ENCODE measurements around the gene SLC34A3. TPM values are rescaled to one million over a fixed set of nuclear protein-coding genes. Genes with fewer than 3 reads are reported as not detected.
A peak's percentile ranks its signal among the peaks of the same experiment; 100 is the strongest.

The SLC34A3 gene
- total RNA-seq, 1 donor from 2014 or later, result not detected

- Histone ChIP-seq H3K27ac (replicated peaks) (no peak overlapping the region), H3K4me1 (peaks cover 59% of the 10 kb centered on the region), H3K9me3 (replicated peaks) (no peaks in the 10 kb centered on the region), H3K27me3 (ENCODE audit: low read depth) (no peaks in the 10 kb centered on the region), H3K36me3 (peaks cover 69% of the 10 kb centered on the region), H3K4me3 (peak overlapping the region; percentile 100)
- DNase-seq, result no peak
- intact Hi-C loops (cut with micrococcal nuclease), result no loop called here
- TF ChIP-seq CTCF (IDR thresholded peaks at IDR 0.05; ENCODE audit: borderline replicate concordance), result no peak
Measured at GRCh38 chr9:137185921-137186320, 44.8 kb upstream of the SLC34A3 start.

GRCh38 chr9:137186385-137186784 is 44.3 kb upstream of the SLC34A3 start:
- intact Hi-C loops (cut with micrococcal nuclease), result no loop called here
- TF ChIP-seq CTCF (IDR thresholded peaks at IDR 0.05; ENCODE audit: borderline replicate concordance), result no peak
- H3K4me3 ChIP-seq, result peak overlapping the region; percentile 100
- H3K27me3 ChIP-seq (ENCODE audit: low read depth), result no peaks in the 10 kb centered on the region
- H3K36me3 ChIP-seq, result peaks cover 69% of the 10 kb centered on the region
- peaks cover 64% of the 10 kb centered on the region for H3K4me1 ChIP-seq
- DNase-seq, result no peak
- H3K9me3 ChIP-seq (replicated peaks), result no peaks in the 10 kb centered on the region
- no peak overlapping the region for H3K27ac ChIP-seq (replicated peaks)

- DNase-seq, result no peak
- H3K4me1 ChIP-seq, result peaks cover 71% of the 10 kb centered on the region
- peak overlapping the region; percentile 100 for H3K4me3 ChIP-seq
- intact Hi-C loops (cut with micrococcal nuclease), result no loop called here
- H3K9me3 ChIP-seq (replicated peaks), result no peaks in the 10 kb centered on the region
- H3K27ac ChIP-seq (replicated peaks), result no peak overlapping the region
- H3K36me3 ChIP-seq, result peaks cover 68% of the 10 kb centered on the region
- no peak for TF ChIP-seq CTCF (IDR thresholded peaks at IDR 0.05; ENCODE audit: borderline replicate concordance)
- no peaks in the 10 kb centered on the region for H3K27me3 ChIP-seq (ENCODE audit: low read depth)
Measured at GRCh38 chr9:137187386-137187785, 43.3 kb upstream of the SLC34A3 start.

- Histone ChIP-seq H3K4me1 (peaks cover 72% of the 10 kb centered on the region), H3K27me3 (ENCODE audit: low read depth) (no peaks in the 10 kb centered on the region), H3K9me3 (replicated peaks) (no peaks in the 10 kb centered on the region), H3K4me3 (peak overlapping the region; percentile 100), H3K36me3 (peaks cover 63% of the 10 kb centered on the region), H3K27ac (replicated peaks) (peak overlapping the region; percentile 100)
- intact Hi-C loops (cut with micrococcal nuclease), result no loop called here
- DNase-seq, result no peak
- TF ChIP-seq CTCF (IDR thresholded peaks at IDR 0.05; ENCODE audit: borderline replicate concordance), result no peak
Measured at GRCh38 chr9:137188086-137188489, 42.6 kb upstream of the SLC34A3 start.

- peaks cover 78% of the 10 kb centered on the region for H3K4me1 ChIP-seq
- no peaks in the 10 kb centered on the region for H3K9me3 ChIP-seq (replicated peaks)
- intact Hi-C loops (cut with micrococcal nuclease), result no loop called here
- no peak for TF ChIP-seq CTCF (IDR thresholded peaks at IDR 0.05; ENCODE audit: borderline replicate concordance)
- peak; percentile 93 for DNase-seq
- peak within 1 kb of the TSS; percentile 100 for H3K27ac ChIP-seq (replicated peaks)
- H3K27me3 ChIP-seq (ENCODE audit: low read depth), result no peaks in the 10 kb centered on the region
- H3K36me3 ChIP-seq, result peaks cover 57% of the 10 kb centered on the region
- peak within 1 kb of the TSS; percentile 100 for H3K4me3 ChIP-seq
Measured at GRCh38 chr9:137188490-137189296, 42.0 kb upstream of the SLC34A3 start, which contains the start of the genes ANAPC2 and SSNA1. Gene ANAPC2 (minus strand): TSS chr9:137188560. CDS start chr9:137188532, 28 bp downstream. Gene SSNA1 (plus strand): TSS chr9:137188676. CDS start chr9:137188727, 51 bp downstream.
